ENCODE results near the gene ANKRD36. TPM values are rescaled to one million over a fixed set of nuclear protein-coding genes. Genes with fewer than 3 reads are reported as not detected.
"Not testable (repeated sequence)": the region's sequence is repeated elsewhere in the genome, so short reads cannot be mapped to it uniquely, and the experiment has no call there.

Gene ANKRD36
- total RNA-seq, 1 experiment from 2014 or later, result 16.5 TPM

GRCh38 chr2:97144016-97144415, 31.1 kb downstream of the ANKRD36 start:
- H3K4me2 ChIP-seq (ENCODE audit: low read length); H3K9ac ChIP-seq (ENCODE audit: low read length); H3K4me1 ChIP-seq (ENCODE audit: control insufficient read depth in 1 of 2, insufficient read depth in 2 of 2, low read length in 2 of 2); POLR2A ChIA-PET; H3K9me3 ChIP-seq (ENCODE audit: control insufficient read depth in 1 of 2, insufficient read depth in 1 of 2, low read depth in 1 of 2, low read length in 2 of 2); RAD21 ChIA-PET (ENCODE audit: low non-redundant PET in 1 of 2, low total read pairs in 2 of 2, uncharacterized antibody in 2 of 2, unreplicated experiment in 2 of 2); ATAC-seq; H3K9me2 ChIP-seq (ENCODE audit: insufficient read depth); H2AFZ ChIP-seq (ENCODE audit: low read depth, low read length, poor library complexity, severe bottlenecking); intact Hi-C loops (cut with micrococcal nuclease); DNase-seq (ENCODE audit: low read depth, low spot score); H4K20me1 ChIP-seq (ENCODE audit: insufficient read depth); CTCF ChIA-PET; H3K4me3 ChIP-seq (replicated peaks in 1 of 2; ENCODE audit: low read depth in 1 of 2, low read length in 2 of 2); H3K27me3 ChIP-seq (ENCODE audit: insufficient read depth, low read length); BruUV-seq (replicated peaks); H3K36me3 ChIP-seq (ENCODE audit: control insufficient read depth in 1 of 2, insufficient read depth in 2 of 2, low read length in 2 of 2); H3K79me2 ChIP-seq (ENCODE audit: insufficient read depth, low read length); H3K27ac ChIP-seq (ENCODE audit: low read depth, low read length): not testable (repeated sequence)

GRCh38 chr2:97166548-97166947, 53.6 kb downstream of the ANKRD36 start:
- POLR2A ChIA-PET; H3K9ac ChIP-seq (ENCODE audit: low read length); H4K20me1 ChIP-seq (ENCODE audit: insufficient read depth); CTCF ChIA-PET; RAD21 ChIA-PET (ENCODE audit: low non-redundant PET in 1 of 2, low total read pairs in 2 of 2, uncharacterized antibody in 2 of 2, unreplicated experiment in 2 of 2); H3K9me2 ChIP-seq (ENCODE audit: insufficient read depth); intact Hi-C loops (cut with micrococcal nuclease); H3K27ac ChIP-seq (ENCODE audit: low read depth, low read length); H3K27me3 ChIP-seq (ENCODE audit: insufficient read depth, low read length); H3K4me3 ChIP-seq (replicated peaks in 1 of 2; ENCODE audit: low read depth in 1 of 2, low read length in 2 of 2); BruUV-seq (replicated peaks); DNase-seq (ENCODE audit: low read depth, low spot score); H3K4me2 ChIP-seq (ENCODE audit: low read length); H2AFZ ChIP-seq (ENCODE audit: low read depth, low read length, poor library complexity, severe bottlenecking); H3K36me3 ChIP-seq (ENCODE audit: control insufficient read depth in 1 of 2, insufficient read depth in 2 of 2, low read length in 2 of 2); H3K79me2 ChIP-seq (ENCODE audit: insufficient read depth, low read length); H3K9me3 ChIP-seq (ENCODE audit: control insufficient read depth in 1 of 2, insufficient read depth in 1 of 2, low read depth in 1 of 2, low read length in 2 of 2); H3K4me1 ChIP-seq (ENCODE audit: control insufficient read depth in 1 of 2, insufficient read depth in 2 of 2, low read length in 2 of 2); ATAC-seq: not testable (repeated sequence)

GRCh38 chr2:97167938-97168337, 55.0 kb downstream of the ANKRD36 start:
- CTCF ChIA-PET; intact Hi-C loops (cut with micrococcal nuclease); POLR2A ChIA-PET: not testable (repeated sequence)

GRCh38 chr2:97168583-97168982, 55.6 kb downstream of the ANKRD36 start:
- H3K9me3 ChIP-seq (ENCODE audit: control insufficient read depth in 1 of 2, insufficient read depth in 1 of 2, low read depth in 1 of 2, low read length in 2 of 2); CTCF ChIA-PET; H3K27ac ChIP-seq (ENCODE audit: low read depth, low read length); H3K4me2 ChIP-seq (ENCODE audit: low read length); ATAC-seq; H3K9me2 ChIP-seq (ENCODE audit: insufficient read depth); H3K79me2 ChIP-seq (ENCODE audit: insufficient read depth, low read length); H3K27me3 ChIP-seq (ENCODE audit: insufficient read depth, low read length); H2AFZ ChIP-seq (ENCODE audit: low read depth, low read length, poor library complexity, severe bottlenecking); H3K4me1 ChIP-seq (ENCODE audit: control insufficient read depth in 1 of 2, insufficient read depth in 2 of 2, low read length in 2 of 2); intact Hi-C loops (cut with micrococcal nuclease); H3K36me3 ChIP-seq (ENCODE audit: control insufficient read depth in 1 of 2, insufficient read depth in 2 of 2, low read length in 2 of 2); BruUV-seq (replicated peaks); H3K4me3 ChIP-seq (replicated peaks in 1 of 2; ENCODE audit: low read depth in 1 of 2, low read length in 2 of 2); H3K9ac ChIP-seq (ENCODE audit: low read length); DNase-seq (ENCODE audit: low read depth, low spot score); RAD21 ChIA-PET (ENCODE audit: low non-redundant PET in 1 of 2, low total read pairs in 2 of 2, uncharacterized antibody in 2 of 2, unreplicated experiment in 2 of 2); POLR2A ChIA-PET; H4K20me1 ChIP-seq (ENCODE audit: insufficient read depth): not testable (repeated sequence)

More at GRCh38 chr2:97167938-97168337, 55.0 kb downstream of the ANKRD36 start:
- H3K9ac ChIP-seq (ENCODE audit: low read length); ATAC-seq; H3K27ac ChIP-seq (ENCODE audit: low read depth, low read length); H3K9me3 ChIP-seq (ENCODE audit: control insufficient read depth in 1 of 2, insufficient read depth in 1 of 2, low read depth in 1 of 2, low read length in 2 of 2); DNase-seq (ENCODE audit: low read depth, low spot score); H3K9me2 ChIP-seq (ENCODE audit: insufficient read depth); H3K27me3 ChIP-seq (ENCODE audit: insufficient read depth, low read length); BruUV-seq (replicated peaks); H3K4me1 ChIP-seq (ENCODE audit: control insufficient read depth in 1 of 2, insufficient read depth in 2 of 2, low read length in 2 of 2); H4K20me1 ChIP-seq (ENCODE audit: insufficient read depth); RAD21 ChIA-PET (ENCODE audit: low non-redundant PET in 1 of 2, low total read pairs in 2 of 2, uncharacterized antibody in 2 of 2, unreplicated experiment in 2 of 2); H2AFZ ChIP-seq (ENCODE audit: low read depth, low read length, poor library complexity, severe bottlenecking); H3K79me2 ChIP-seq (ENCODE audit: insufficient read depth, low read length); H3K4me3 ChIP-seq (replicated peaks in 1 of 2; ENCODE audit: low read depth in 1 of 2, low read length in 2 of 2); H3K4me2 ChIP-seq (ENCODE audit: low read length); H3K36me3 ChIP-seq (ENCODE audit: control insufficient read depth in 1 of 2, insufficient read depth in 2 of 2, low read length in 2 of 2): not testable (repeated sequence)

- H3K4me1 ChIP-seq (ENCODE audit: control insufficient read depth in 1 of 2, insufficient read depth in 2 of 2, low read length in 2 of 2); H3K4me2 ChIP-seq (ENCODE audit: low read length); H3K9ac ChIP-seq (ENCODE audit: low read length); H3K4me3 ChIP-seq (replicated peaks in 1 of 2; ENCODE audit: low read depth in 1 of 2, low read length in 2 of 2); H4K20me1 ChIP-seq (ENCODE audit: insufficient read depth); H3K9me3 ChIP-seq (ENCODE audit: control insufficient read depth in 1 of 2, insufficient read depth in 1 of 2, low read depth in 1 of 2, low read length in 2 of 2); H2AFZ ChIP-seq (ENCODE audit: low read depth, low read length, poor library complexity, severe bottlenecking); RAD21 ChIA-PET (ENCODE audit: low non-redundant PET in 1 of 2, low total read pairs in 2 of 2, uncharacterized antibody in 2 of 2, unreplicated experiment in 2 of 2); intact Hi-C loops (cut with micrococcal nuclease); H3K9me2 ChIP-seq (ENCODE audit: insufficient read depth); H3K79me2 ChIP-seq (ENCODE audit: insufficient read depth, low read length); ATAC-seq; H3K27me3 ChIP-seq (ENCODE audit: insufficient read depth, low read length); POLR2A ChIA-PET; DNase-seq (ENCODE audit: low read depth, low spot score); CTCF ChIA-PET; BruUV-seq (replicated peaks); H3K27ac ChIP-seq (ENCODE audit: low read depth, low read length); H3K36me3 ChIP-seq (ENCODE audit: control insufficient read depth in 1 of 2, insufficient read depth in 2 of 2, low read length in 2 of 2): not testable (repeated sequence)
These were observed 67.4 kb downstream of the ANKRD36 start for GRCh38 chr2:97180391-97180790.
